CD4-positive, alpha-beta T cell treated with Interleukin-17A for 4 hours (primary cell): ENCODE results near the gene ZDHHC17.
"Not testable (repeated sequence)": the region's sequence is repeated elsewhere in the genome, so short reads cannot be mapped to it uniquely, and the experiment has no call there.

Source experiments
- DNase-seq: peaks from one replicate; pipeline ENCODE4 v3.0.0-alpha.2; 2020; ENCODE audit warnings: mixed read lengths

The ZDHHC17 gene

DNA sequence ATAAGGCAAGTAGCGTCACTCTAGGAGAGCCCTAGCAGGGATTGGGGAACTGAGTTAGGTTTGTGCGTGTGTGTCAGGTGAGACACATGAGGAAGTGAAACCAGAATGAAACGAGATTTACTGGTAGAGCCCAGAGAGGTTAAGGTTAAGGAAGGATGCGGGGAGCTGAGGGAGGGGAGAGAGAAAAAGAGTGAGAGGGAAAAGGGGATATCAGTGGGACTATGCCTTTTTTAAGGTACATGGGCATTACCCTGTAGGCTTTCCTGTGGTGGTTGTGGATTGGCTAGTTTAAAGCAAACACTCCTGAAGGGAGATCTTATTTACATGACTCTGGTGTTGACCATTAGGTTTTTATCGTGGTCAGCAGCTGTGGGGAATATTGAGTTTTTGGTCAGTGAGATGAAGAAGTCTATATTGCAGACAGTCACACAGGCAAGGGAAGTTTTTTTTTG, 13.9 kb downstream of the ZDHHC17 start:
- no peak for DNase-seq

DNA sequence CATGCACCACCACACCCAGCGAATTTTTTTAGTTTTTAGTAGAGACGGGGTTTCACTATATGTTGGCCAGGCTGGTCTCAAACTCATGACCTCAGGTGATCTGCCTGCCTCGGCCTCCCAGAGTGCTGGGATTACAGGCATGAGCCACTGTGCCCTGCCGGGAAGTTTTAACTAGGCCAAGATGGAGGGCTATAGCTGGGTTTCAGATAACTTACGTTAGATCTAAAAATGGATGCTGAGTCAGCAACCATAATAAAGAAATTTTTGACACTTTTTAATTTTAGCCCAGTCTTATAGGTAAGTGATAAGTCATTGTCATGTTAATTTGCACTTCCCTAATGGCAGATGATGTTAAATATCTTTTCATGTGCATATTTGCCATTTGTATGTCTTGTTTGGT, 14.4 kb downstream of the ZDHHC17 start:
- DNase-seq, result no peak

DNA sequence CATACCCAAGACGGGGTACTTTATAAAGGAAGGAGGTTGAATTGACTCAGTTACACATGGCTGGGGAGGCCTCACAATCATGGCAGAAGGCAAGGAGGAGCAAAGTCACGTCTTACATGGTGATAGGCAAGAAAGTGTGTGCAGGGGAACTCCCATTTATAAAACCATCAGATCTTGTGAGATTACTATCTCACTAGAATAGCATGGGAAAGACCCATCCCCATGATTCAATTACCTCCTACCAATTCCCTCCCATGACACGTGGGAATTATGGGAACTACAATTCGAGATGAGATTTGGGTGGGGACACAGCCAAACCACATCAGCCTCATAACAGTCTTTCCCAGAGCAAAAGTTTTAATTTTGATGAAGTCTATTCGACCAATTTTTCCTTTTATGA, 15.4 kb downstream of the ZDHHC17 start:
- not testable (repeated sequence) for DNase-seq

DNA sequence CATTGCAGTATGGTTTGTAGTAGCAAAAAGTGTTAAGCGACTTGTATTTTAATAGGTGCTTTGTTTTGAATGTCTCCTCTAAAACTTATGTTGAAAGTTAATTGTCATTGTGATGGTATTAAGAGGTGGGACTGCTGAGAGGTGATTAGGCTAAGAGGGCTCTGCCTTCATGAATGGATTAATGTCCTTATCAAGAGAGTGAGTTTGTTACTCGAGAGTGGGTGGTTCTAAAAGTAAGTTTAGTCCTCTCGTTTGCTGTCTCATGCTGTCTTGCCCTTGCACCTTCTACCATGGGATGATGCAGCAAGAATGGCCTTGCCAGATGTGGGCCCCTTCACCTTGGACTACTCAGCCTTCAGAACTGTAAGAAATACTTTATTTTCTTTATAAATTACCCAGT, 17.4 kb downstream of the ZDHHC17 start:
- no peak for DNase-seq

DNA sequence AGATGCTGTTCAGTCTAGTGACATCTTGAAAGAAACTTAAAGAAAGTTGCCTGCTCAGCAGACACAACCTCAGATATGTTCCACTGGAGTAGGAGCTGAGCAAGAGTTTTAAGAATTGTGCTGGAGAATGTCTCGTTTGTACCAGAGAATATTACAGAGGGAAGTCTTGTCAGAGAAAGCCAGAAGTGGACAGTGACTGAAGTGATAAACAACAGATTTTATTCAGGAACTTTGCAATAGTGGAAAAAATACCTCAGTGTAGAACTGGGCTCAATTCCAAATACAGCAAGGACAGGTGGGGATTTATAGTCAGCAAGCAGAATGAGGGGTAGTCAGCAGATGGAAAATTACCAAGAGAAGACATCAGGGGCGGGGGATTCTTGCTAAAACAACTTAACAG, 18.6 kb downstream of the ZDHHC17 start:
- DNase-seq, result no peak

DNA sequence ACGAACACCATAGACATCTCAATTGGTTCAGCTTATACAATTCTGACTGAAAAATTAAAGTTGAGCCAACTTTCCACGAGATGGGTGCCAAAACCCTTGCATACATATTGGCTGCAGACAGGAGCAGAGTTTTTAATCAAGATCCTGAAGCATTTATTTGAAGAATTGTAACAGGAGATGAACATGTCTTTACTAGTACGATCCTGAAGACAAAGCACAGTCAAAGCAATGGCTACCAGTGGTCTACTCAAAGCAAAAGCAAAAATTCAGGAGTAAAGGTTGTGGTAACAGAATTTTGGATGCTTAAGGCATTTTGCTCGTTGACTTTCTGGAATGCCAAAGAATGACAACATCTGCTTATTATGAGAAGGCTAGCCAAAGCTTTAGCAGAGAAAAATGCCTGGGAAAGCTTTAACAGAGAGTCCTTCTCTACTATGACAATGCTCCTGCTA, 20.7 kb downstream of the ZDHHC17 start:
- DNase-seq, result no peak

DNA sequence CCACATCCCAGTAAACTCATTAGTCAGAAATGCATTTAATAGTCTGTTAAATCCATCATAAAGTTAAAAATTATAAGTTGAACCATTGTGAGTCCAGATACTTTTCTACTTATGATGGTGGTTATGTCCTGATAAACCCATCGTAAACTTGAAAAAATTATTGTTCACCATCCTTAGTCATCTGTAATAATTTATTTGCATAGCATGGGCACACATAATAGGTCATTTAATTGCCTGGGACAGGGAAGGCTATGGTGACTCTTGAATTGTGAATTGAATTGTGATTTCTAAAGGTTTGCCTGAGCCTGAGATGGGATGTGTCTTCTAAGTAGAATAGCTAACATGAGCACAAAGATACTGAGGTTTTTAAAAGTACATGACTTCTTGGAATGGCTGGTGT, 21.5 kb downstream of the ZDHHC17 start:
- no peak for DNase-seq

DNA sequence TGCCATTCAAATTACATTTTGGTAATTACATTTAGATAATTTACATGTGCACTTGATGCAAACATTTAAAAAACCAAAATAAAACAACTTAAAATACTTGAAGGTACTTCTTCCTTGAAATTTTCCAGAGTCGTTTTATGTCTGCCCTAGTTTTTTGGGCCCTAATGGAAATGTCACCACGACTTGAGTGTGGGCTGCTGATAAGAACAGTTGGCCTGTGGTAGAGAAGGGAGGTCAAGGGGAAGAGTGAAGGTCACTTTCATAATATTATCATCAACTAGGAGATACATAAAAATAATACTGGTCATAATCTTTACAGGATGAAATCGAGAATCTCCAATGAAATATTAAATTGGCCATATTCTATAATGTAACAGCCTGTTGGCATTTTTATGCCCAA, 23.1 kb downstream of the ZDHHC17 start:
- no peak for DNase-seq

DNA sequence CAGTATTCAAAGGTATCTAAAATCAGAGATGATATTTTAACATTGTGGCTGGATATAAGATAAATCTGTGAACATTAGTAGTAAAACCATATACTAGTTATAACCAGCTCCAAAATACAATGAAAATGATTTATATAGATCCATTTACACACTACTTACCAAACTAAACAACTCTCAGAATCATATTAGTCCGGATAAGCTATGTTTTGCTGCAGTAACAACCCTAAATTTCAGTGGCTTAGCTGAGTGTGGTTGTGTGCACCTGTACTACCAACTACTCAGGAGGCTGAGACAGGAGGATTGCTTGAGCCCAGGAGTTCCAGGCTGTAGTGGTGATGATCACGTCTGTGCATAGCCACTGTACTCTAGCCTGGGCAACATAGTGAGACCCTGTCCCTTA, 23.8 kb downstream of the ZDHHC17 start:
- DNase-seq, result no peak

DNA sequence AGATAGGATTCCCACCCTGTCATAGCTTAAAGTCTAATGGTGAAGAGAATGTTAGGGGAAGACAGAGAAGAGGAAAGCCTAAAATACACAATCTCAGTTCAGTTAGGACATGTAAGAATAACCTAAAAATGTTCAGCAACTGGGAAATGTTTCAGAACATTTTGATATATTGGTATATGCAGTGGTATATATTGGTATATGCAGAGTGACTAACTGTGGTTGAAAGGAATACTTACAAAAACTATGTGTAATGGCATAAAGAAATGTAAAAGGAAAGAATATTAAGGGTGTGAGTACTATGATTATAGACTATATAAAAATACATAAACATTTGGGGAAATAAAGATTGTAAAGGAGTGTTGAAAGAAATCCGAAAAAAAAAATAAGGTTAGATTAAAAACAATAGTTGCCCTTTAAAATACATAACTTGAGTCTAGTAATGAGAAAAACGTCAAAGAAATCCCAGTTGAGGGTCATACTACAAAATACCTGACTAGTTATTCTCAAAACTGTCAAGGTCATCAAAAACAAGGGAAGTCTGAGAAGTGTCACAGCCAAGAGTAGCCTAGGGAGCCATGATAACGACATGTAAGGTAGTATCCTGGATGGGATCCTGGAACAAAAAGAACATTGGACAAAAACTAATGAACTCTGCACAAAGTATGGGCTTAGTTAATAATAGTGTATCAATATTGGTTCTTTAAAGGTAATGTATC, 25.6 kb downstream of the ZDHHC17 start:
- no peak for DNase-seq

DNA sequence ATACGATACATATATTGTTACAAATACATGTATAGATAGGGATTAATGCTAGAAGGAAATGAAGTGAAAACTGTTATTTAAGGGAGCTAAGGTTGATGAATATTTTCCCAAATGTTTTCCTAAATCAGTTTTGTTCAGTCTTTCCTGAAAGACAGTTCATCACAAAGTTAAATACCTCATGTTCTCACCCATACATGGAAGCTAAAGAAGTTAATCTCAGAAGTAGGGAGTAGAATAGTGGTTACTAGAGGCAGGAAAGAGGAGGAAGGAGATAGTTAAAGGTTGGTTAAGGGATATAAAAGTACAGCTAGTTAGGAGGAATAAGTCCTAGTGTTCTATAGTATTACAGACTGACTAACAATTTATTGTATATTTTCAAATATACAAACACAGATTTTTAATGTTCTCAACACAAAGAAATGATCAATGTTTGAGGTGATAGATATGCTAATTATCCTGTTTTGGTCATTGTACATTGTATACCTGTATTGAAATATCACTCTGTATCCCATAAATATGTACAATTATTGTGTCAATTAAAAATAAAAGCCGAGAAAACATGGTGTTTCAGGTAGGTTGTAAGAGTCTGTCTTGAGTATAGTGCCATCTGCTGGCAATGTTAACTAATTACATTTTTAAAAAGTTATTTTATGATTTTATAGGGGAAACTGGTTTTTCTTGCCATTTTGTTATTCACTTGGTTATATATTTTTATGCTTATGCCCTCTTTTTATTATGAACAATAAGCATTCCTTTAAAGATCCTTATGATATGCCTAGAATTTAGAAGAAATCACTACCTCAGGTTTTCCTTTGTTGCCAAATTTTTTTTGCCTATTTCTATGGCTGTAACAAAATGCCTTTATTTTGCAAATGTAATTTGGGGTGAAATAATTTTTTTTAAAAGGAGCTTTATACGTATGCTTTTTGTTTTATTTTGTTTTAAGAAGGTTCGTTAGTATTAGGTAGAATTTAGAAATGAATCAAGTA, 26.9 kb downstream of the ZDHHC17 start:
- no peak for DNase-seq

DNA sequence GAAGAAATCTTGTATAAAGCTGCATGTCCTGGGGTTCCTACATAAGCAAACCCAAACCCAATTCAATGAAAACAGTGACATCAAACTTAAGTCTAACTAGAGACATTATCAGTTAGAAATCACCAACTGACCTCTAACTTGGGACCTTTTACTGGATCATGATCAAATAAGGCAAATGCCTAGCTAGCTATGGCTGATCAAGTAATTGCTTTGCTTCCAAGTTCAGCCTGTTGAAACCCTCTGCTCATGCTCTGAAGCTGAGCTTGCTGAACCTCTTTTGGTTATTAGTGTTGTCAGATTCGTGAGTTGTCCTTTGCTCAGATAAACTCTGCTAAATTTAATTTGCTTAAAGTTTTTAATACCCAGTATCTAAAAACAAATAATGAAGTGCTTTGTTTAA, 28.9 kb downstream of the ZDHHC17 start:
- no peak for DNase-seq

DNA sequence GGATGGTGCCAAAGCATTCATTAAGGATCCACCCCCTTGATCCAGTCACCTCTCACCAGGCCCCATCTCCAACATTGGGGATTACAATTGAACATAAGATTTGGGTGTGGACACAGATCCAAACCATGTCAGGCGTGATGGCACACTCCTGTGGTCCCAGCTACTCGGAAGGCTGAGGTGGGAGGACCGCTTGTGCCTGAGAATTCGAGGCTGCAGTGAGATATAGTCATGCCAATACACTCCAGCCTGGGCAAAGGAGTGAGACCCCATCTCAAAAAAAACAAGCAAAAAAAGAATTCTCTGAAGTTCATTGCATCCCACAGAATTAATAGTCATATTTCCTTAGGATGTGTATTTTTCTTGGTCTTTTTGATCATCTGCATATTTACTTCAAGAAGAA, 34.9 kb downstream of the ZDHHC17 start:
- DNase-seq, result no peak

DNA sequence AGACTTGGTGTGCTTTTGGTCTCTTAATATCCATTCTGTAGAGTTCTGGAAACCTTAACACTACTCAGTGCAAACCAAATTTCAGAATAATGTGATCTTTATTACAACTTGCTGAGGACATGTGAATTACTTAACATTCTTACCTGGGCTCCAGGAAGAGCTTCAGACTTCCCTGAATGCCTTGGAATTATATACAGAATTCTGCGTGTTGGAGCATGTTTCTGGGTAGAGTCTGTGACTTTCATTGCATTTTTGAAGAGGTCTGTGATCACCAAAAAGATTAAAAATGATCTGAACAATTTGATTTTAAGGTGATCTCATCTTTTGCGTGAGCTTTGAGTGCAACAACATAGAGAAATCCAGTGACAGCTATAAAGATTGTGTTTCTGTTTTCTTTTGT, 35.4 kb downstream of the ZDHHC17 start:
- DNase-seq, result no peak

DNA sequence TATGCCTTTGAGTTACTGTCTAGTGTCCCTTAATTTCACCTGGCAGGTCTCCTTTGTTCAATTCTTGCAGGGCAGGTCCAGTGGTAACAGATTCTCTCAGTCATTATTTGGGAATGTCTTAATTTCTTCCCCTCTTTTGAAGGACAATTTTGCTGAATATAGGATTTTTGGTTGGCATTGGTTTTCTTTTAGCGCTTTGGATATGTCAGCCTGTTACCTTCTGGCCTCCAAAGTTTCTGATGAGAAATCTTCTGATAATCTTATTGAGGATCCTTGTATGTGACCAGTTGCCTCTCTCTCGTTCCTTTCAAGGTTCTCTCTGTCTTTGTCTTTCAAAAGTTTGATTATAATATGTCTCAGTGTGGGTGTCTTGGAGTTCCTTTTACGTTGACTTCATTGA, 38.1 kb downstream of the ZDHHC17 start:
- no peak for DNase-seq

DNA sequence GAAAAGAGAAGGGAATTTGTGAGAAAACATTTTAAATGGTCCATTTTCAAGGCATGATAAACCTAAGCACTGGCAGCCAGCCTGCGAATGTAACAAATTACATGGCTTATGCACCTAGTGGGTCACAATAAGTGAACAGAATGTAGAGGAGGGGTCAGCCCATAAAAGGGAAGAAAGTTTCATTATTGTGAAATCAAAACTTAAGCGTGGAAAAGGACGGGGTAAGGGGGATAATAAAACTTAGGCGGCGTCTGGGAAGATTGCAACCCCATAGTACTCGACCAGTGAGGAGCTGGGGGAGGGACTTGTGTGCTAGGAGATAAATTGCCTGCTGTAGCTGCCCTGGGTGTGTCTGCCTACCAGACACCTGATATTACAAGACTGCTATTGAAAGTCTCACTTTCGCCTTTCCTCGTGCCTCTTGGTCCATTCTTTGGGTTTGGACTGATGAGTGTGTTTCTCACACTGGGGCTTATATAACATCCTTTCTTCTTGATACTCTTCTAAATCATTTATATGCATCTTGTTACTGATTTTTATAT, 40.6 kb downstream of the ZDHHC17 start:
- DNase-seq, result no peak

DNA sequence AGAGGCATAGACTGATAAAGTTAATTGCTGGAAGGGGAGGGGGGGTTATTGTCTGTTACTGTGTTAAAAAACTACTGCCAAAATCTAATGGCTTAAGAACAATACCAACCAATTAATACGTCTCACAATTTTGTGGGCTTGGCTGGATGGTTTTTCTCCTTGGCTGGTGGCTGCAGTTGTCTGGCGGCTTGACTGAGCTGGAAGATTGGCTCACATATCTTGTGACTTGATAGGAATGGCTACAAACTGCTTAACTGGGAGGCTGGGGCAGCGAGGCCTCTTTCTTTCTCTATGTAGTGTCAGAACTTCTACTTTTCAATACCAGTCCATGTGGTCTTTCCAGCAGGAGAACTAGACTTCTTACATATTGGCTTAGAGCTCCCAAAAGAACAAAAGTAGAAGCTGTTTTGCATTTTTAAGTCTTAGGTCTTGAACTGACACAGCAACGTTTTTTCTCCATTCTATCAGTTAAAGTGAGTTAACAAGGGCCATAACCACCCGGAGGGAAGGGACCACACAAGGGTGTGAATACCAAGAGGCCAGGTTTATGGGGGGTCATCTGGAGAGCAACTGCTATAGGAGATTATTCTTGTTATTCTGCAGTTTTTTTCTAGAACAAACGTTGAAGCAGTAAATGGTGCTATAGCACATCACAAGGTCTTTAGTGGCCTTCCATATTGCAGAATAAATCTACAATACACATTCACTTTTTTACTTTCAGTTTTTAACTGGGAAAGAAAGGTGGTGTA, 46.9 kb downstream of the ZDHHC17 start:
- no peak for DNase-seq

DNA sequence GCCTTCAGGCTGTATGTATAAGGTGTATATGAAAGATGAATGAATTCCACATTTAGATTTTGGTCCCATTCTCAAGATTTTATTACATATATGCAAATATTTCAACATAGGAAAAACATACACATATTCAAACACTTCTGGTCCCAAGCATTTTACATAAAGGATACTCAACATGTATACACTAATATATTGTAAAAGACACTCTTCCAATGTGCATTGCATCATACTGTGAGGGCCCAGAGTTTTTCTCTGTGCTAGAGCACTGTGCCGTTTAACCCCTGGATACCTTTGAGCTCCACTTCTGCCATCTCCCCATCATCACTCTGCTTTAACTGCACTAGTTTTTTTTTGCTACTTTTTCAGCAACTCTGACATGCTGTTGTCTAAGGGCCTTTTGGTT, 48.1 kb downstream of the ZDHHC17 start:
- DNase-seq, result no peak

DNA sequence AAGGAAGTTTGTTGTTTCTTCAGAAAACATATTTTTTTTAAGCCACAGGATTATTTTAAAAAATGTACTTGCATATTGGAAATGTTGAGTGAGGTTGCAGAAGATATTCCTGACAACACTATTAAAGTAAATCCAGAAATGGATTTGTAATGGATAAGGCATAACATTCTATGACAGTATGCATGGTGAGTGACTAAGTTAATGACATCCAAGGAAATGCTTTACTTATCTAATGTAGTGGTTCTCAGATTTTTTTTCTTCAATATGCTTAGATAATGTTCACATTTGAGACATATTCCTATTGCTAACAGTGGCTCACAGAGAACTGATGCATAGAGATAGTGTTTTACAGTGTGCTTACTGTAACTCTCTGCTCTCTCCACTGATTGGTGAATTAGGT, 49.4 kb downstream of the ZDHHC17 start:
- DNase-seq, result no peak

DNA sequence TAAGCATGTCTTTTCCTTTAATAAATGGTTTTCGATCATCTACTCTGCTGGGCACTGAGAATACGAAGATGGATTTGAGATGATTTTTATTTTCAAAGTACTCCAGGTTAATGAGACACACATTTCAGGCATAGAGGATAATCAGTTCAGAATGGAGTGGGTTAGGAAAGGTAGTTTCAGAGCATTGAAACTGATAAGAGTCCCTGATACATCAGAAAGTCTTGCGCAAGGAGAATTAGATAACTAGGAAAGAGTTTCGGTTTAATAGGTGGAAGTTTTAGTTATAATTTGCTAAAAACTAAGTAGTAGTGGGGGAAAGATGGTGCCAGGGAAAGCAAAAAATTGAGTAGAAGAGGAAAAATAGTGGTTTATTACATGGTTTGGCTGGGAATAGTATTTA, 50.1 kb downstream of the ZDHHC17 start:
- DNase-seq, result no peak

DNA sequence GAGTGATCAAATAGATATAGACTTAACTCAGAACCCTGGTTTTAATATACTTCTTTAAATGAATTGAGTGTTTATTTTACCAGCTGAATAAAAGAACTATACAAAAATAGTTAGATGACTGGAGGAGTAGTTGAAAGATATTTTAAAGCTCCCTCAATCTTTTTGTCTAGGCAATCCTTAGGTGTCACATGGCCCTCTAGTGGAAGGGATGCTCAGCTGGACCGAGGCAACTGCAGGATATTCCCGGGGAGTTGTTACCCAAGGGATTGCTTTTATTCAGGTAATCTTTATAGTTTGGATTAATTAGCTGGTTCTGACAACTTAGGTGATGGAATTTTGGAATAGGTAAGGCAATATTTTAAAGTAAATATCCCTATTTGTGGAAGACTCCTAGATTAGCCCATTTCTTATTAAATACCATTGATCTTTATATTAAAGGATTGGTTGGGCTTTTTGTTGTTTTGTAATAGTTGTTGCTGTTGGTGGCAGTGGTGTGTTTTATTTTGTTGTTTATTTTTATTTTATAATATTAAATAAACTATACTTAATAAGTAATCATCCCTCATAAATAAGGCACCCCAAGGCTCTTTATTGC, 57.1 kb downstream of the ZDHHC17 start:
- DNase-seq, result no peak

DNA sequence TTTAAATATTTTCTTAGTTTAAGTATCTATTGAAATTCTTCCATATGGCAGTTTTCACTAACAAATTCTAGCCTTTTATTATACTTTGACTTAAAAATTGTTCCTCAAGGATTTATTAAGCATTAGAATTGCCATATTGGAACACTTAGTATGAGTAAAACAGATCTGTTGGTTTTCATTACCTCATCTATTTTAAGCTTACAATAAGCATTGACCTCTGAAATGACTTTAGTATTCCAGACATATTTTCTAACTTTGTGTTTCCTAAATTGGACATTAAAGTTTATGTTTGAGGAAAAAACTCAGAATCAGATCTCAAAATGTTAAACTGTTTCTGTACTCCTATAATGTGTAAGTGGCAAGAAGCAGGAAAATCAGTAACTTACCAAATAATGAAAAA, 66.5 kb downstream of the ZDHHC17 start:
- no peak for DNase-seq

DNA sequence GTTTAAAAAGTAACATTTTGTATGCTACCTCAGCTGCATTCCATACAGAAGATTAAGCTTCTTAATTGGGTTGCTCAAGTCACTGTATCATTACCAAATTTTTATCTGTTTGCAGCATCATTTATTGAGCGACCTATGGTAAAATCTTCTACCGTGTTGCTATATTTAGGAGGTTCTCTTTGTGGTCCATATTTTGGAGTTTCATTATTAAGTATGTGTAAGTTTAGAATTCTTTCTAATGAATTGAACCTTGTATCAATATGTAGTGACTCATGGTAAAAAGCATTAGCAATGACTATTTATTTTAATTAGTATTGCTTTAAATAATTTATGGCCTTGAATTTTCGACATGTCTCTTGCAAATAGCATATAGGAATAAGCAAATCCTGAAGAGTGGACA, 72.7 kb downstream of the ZDHHC17 start:
- no peak for DNase-seq
